ENCODE data around the gene SLC13A3. TPM values are rescaled to one million over a fixed set of nuclear protein-coding genes. Genes with fewer than 3 reads are reported as not detected.

The SLC13A3 gene
- total and polyA plus RNA-seq, 4 donors, result 1.5 to 10.7 (median 8.3) TPM

GRCh38 chr20:46663531-46663930 lies 12.3 kb upstream of the SLC13A3 start:
- H3K4me1 ChIP-seq (ENCODE audit: control insufficient read depth in 4 of 4, insufficient read depth in 4 of 4, low read length in 3 of 4), result peaks cover 1 to 17% (median 7%) of the 10 kb centered on the region in 4 donors
- 96% methylated on average over 3 of the region's 3 CpGs for WGBS
- H3K4me3 ChIP-seq (ENCODE audit: low read depth in 1 of 3, low read length in 3 of 3), result no peak overlapping the region
- TF ChIP-seq, protein P1, sequence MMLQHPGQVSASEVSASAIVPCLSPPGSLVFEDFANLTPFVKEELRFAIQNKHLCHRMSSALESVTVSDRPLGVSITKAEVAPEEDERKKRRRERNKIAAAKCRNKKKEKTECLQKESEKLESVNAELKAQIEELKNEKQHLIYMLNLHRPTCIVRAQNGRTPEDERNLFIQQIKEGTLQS (IDR thresholded peaks at IDR 0.05), result no peak
- no peak for TF ChIP-seq RAD21 (IDR thresholded peaks at IDR 0.05)
- TF ChIP-seq EGR1 (IDR thresholded peaks at IDR 0.05; ENCODE audit: low read depth in 2 of 2), result no peak
- TF ChIP-seq MAX (IDR thresholded peaks at IDR 0.05), result no peak
- no peak for TF ChIP-seq GABPA (IDR thresholded peaks at IDR 0.05 in 1 of 2, conservative IDR thresholded peaks at IDR 0.05 in 1 of 2)
- TF ChIP-seq, protein P2, sequence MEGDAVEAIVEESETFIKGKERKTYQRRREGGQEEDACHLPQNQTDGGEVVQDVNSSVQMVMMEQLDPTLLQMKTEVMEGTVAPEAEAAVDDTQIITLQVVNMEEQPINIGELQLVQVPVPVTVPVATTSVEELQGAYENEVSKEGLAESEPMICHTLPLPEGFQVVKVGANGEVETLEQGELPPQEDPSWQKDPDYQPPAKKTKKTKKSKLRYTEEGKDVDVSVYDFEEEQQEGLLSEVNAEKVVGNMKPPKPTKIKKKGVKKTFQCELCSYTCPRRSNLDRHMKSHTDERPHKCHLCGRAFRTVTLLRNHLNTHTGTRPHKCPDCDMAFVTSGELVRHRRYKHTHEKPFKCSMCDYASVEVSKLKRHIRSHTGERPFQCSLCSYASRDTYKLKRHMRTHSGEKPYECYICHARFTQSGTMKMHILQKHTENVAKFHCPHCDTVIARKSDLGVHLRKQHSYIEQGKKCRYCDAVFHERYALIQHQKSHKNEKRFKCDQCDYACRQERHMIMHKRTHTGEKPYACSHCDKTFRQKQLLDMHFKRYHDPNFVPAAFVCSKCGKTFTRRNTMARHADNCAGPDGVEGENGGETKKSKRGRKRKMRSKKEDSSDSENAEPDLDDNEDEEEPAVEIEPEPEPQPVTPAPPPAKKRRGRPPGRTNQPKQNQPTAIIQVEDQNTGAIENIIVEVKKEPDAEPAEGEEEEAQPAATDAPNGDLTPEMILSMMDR (IDR thresholded peaks at IDR 0.05; ENCODE audit: low read depth, low read length, missing input control), result no peak
- no peak for TF ChIP-seq ZBTB33 (IDR thresholded peaks at IDR 0.05)
- no peak overlapping the region for H3K27ac ChIP-seq (ENCODE audit: low read depth in 1 of 2, low read length in 2 of 2)
- no peaks in the 10 kb centered on the region for H3K27me3 ChIP-seq (ENCODE audit: control insufficient read depth in 4 of 4, insufficient read depth in 4 of 4, low read length in 3 of 4)
- H3K36me3 ChIP-seq (ENCODE audit: control insufficient read depth in 4 of 4, insufficient read depth in 3 of 4, low read depth in 1 of 4, low read length in 3 of 4), result no peaks in the 10 kb centered on the region
- no peaks in the 10 kb centered on the region for H3K9me3 ChIP-seq (ENCODE audit: control insufficient read depth in 4 of 4, low read length in 3 of 4)
- H3K9ac ChIP-seq (ENCODE audit: low read depth in 1 of 2, low read length in 2 of 2), result no peak overlapping the region
- DNase-seq (ENCODE audit: low spot score), result no peak

DNA sequence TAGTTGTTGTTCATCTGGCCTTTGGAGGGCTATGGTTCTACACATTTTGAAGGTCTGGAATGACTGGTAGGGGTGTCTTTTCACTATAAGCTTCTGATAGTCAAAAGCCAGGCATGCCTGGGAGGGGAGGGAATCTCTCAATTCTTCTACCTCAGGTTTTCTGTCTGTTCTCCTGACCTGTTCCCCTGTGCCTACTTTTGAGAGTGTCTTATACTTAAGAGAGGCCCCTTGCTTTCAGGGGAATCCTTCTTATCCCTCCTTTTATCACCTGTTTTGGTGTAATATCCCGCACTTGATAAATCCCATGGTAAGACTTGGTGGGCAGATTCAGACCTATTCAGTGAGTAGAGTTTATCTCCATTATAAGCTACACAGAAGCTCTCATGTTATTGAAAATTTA lies 10.4 kb upstream of the SLC13A3 start:
- 96% methylated on average over 1 of the region's 1 CpG for WGBS
- Histone ChIP-seq H3K27me3 (ENCODE audit: control insufficient read depth in 4 of 4, insufficient read depth in 4 of 4, low read length in 3 of 4) (no peaks in the 10 kb centered on the region), H3K27ac (ENCODE audit: low read depth in 1 of 2, low read length in 2 of 2) (no peak overlapping the region), H3K4me1 (ENCODE audit: control insufficient read depth in 4 of 4, insufficient read depth in 4 of 4, low read length in 3 of 4) (peaks cover 0 to 3% (median under 1%) of the 10 kb centered on the region in 4 donors), H3K9me3 (ENCODE audit: control insufficient read depth in 4 of 4, low read length in 3 of 4) (no peaks in the 10 kb centered on the region), H3K4me3 (ENCODE audit: low read depth in 1 of 3, low read length in 3 of 3) (no peak overlapping the region), H3K36me3 (ENCODE audit: control insufficient read depth in 4 of 4, insufficient read depth in 3 of 4, low read depth in 1 of 4, low read length in 3 of 4) (no peaks in the 10 kb centered on the region), H3K9ac (ENCODE audit: low read depth in 1 of 2, low read length in 2 of 2) (no peak overlapping the region)
- no peak for DNase-seq (ENCODE audit: low spot score)
- no peak for TF ChIP-seq RAD21 (IDR thresholded peaks at IDR 0.05)
- no peak for TF ChIP-seq FOXA2 (IDR thresholded peaks at IDR 0.05)
- TF ChIP-seq, protein P2 (IDR thresholded peaks at IDR 0.05; ENCODE audit: low read depth, low read length, missing input control), result no peak
- TF ChIP-seq MAX (IDR thresholded peaks at IDR 0.05), result no peak
- no peak for TF ChIP-seq FOXA1 (IDR thresholded peaks at IDR 0.05)
- no peak for TF ChIP-seq TAF1 (conservative IDR thresholded peaks at IDR 0.05)
- TF ChIP-seq HNF4G (IDR thresholded peaks at IDR 0.05), result no peak
- TF ChIP-seq, protein P3, sequence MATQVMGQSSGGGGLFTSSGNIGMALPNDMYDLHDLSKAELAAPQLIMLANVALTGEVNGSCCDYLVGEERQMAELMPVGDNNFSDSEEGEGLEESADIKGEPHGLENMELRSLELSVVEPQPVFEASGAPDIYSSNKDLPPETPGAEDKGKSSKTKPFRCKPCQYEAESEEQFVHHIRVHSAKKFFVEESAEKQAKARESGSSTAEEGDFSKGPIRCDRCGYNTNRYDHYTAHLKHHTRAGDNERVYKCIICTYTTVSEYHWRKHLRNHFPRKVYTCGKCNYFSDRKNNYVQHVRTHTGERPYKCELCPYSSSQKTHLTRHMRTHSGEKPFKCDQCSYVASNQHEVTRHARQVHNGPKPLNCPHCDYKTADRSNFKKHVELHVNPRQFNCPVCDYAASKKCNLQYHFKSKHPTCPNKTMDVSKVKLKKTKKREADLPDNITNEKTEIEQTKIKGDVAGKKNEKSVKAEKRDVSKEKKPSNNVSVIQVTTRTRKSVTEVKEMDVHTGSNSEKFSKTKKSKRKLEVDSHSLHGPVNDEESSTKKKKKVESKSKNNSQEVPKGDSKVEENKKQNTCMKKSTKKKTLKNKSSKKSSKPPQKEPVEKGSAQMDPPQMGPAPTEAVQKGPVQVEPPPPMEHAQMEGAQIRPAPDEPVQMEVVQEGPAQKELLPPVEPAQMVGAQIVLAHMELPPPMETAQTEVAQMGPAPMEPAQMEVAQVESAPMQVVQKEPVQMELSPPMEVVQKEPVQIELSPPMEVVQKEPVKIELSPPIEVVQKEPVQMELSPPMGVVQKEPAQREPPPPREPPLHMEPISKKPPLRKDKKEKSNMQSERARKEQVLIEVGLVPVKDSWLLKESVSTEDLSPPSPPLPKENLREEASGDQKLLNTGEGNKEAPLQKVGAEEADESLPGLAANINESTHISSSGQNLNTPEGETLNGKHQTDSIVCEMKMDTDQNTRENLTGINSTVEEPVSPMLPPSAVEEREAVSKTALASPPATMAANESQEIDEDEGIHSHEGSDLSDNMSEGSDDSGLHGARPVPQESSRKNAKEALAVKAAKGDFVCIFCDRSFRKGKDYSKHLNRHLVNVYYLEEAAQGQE (IDR thresholded peaks at IDR 0.05), result no peak
- TF ChIP-seq ZBTB33 (IDR thresholded peaks at IDR 0.05), result no peak
- TF ChIP-seq GABPA (IDR thresholded peaks at IDR 0.05 in 1 of 2, conservative IDR thresholded peaks at IDR 0.05 in 1 of 2), result no peak
- no peak for TF ChIP-seq RXRA (IDR thresholded peaks at IDR 0.05)

Measured in liver (tissue), 9 donors.